GM12878 (cell line): ENCODE data around the gene GALE.

Experiments
- ATF2 ChIP-seq: IDR thresholded peaks from 2 replicates; pipeline ENCODE4 v1.6.1; 2012; ENCODE audit warnings: low read length, inconsistent platforms
- BRCA1 ChIP-seq: IDR thresholded peaks from 2 replicates; pipeline ENCODE4 v1.6.1; 2011; ENCODE audit warnings: low read depth, low read length, improper control_type of control experiment
- CEBPB ChIP-seq, 2 experiments: fragments of 150-350 bp in 1 of 2; IDR thresholded peaks; 2 replicates each; pipeline ENCODE4 v1.6.1; 2012 to 2014; ENCODE audit warnings: low read depth in 2 of 2, low read length in 2 of 2, borderline replicate concordance in 1 of 2, inconsistent platforms in 1 of 2
- CTCF ChIP-seq, 3 experiments: IDR thresholded peaks in 2 of 3; conservative IDR thresholded peaks in 1 of 3; 2 replicates each; pipeline ENCODE4 v1.5.1; 2011; ENCODE audit warnings: low read depth in 3 of 3, low read length in 3 of 3, mild to moderate bottlenecking in 3 of 3, control low read depth in 2 of 3, moderate library complexity in 2 of 3, inconsistent platforms in 1 of 3, mixed read lengths in 1 of 3; ENCODE audit not compliant: control insufficient read depth in 2 of 3, insufficient read depth in 1 of 3; ENCODE audit errors: extremely low read depth in 1 of 3
- MAX ChIP-seq: IDR thresholded peaks from 2 replicates; pipeline ENCODE4 v1.6.1; 2012; ENCODE audit warnings: low read depth, low read length, improper control_type of control experiment
- POLR2A ChIP-seq: IDR thresholded peaks from 2 replicates; pipeline ENCODE4 v1.6.1; 2011; ENCODE audit warnings: low read depth, mild to moderate bottlenecking, low read length
- REST ChIP-seq: IDR thresholded peaks from 2 replicates; pipeline ENCODE4 v1.6.1; 2012; ENCODE audit warnings: mild to moderate bottlenecking, low read depth, low read length
- STAT3 ChIP-seq: IDR thresholded peaks from 2 replicates; pipeline ENCODE4 v1.6.1; 2011; ENCODE audit warnings: low read depth, low read length, improper control_type of control experiment
- SUZ12 ChIP-seq: fragments of 200-600 bp; sonication (generic); IDR thresholded peaks from one replicate; pipeline ENCODE4 v1.6.1; 2018; ENCODE audit warnings: antibody characterized with exemption, mild to moderate bottlenecking; ENCODE audit not compliant: unreplicated experiment

- TF ChIP-seq REST (no peak), BRCA1 (no peak), MAX (no peak), SUZ12 (no peak), CTCF (IDR thresholded peaks at IDR 0.05 in 2 of 3, conservative IDR thresholded peaks at IDR 0.05 in 1 of 3; ENCODE audit: control insufficient read depth in 2 of 3, extremely low read depth in 1 of 3, insufficient read depth in 1 of 3, low read depth in 3 of 3, low read length in 3 of 3) (no peak), ATF2 (no peak), POLR2A (no peak), CEBPB (IDR thresholded peaks at IDR 0.05; ENCODE audit: borderline replicate concordance in 1 of 2, low read depth in 2 of 2, low read length in 2 of 2) (no peak), STAT3 (no peak)
Measured at GRCh38 chr1:23779826-23780371, 20.7 kb downstream of the GALE start.
